HG03342 (cell line): ENCODE results near the gene CD44.
A peak's percentile ranks its signal among the peaks of the same experiment; 100 is the strongest.

ENCODE experiments used
- ATAC-seq: cut with Tn5 transposase; IDR thresholded peaks from one replicate; pipeline ENCODE4 v1.9.1; 2021; ENCODE audit warnings: mild to moderate bottlenecking, moderate library complexity; ENCODE audit not compliant: unreplicated experiment

CD44 gene

GRCh38 chr11:35111161-35112055 is 27.6 kb upstream of the CD44 start:
- ATAC-seq: no peak

- ATAC-seq: no peak
Observed at GRCh38 chr11:35112056-35112845, 26.7 kb upstream of the CD44 start.

- ATAC-seq: no peak
Observed at GRCh38 chr11:35112846-35113105, 26.2 kb upstream of the CD44 start.

- peak; percentile 52 for ATAC-seq
Observed at GRCh38 chr11:35114906-35115687, 23.9 kb upstream of the CD44 start.

GRCh38 chr11:35115688-35116030 is 23.3 kb upstream of the CD44 start:
- ATAC-seq: no peak

GRCh38 chr11:35116245-35116644 is 22.7 kb upstream of the CD44 start:
- no peak for ATAC-seq

GRCh38 chr11:35116762-35117640 is 22.0 kb upstream of the CD44 start:
- no peak for ATAC-seq

- ATAC-seq: peak; percentile 76
Observed at GRCh38 chr11:35118906-35119305, 20.1 kb upstream of the CD44 start.

GRCh38 chr11:35121326-35121865 is 17.6 kb upstream of the CD44 start:
- no peak for ATAC-seq

GRCh38 chr11:35122308-35122707 is 16.7 kb upstream of the CD44 start:
- ATAC-seq: no peak

- peak; percentile 69 for ATAC-seq
Observed at GRCh38 chr11:35126000-35126878, 12.7 kb upstream of the CD44 start.

- ATAC-seq: peak; percentile 11
Observed at GRCh38 chr11:35126879-35127581, 11.9 kb upstream of the CD44 start.

- ATAC-seq: peak; percentile 29
Observed at GRCh38 chr11:35127619-35128018, 11.4 kb upstream of the CD44 start.

GRCh38 chr11:35131094-35131493 is 7.9 kb upstream of the CD44 start:
- ATAC-seq: no peak

GRCh38 chr11:35131886-35132285 is 7.1 kb upstream of the CD44 start:
- no peak for ATAC-seq

GRCh38 chr11:35133656-35134055 is 5.3 kb upstream of the CD44 start:
- ATAC-seq: no peak

GRCh38 chr11:35134403-35135148 is 4.4 kb upstream of the CD44 start:
- ATAC-seq: no peak

GRCh38 chr11:35135222-35135621 is 3.7 kb upstream of the CD44 start:
- ATAC-seq: no peak
